A673 (cell line): ENCODE results near the gene HOXD8. TPM values are rescaled to one million over a fixed set of nuclear protein-coding genes. Genes with fewer than 3 reads are reported as not detected.

Experiments
- BruUV-seq: library from RNA; stranded (reverse); fragments of 400-500 nt; replicated peaks from 2 replicates; lab custom pipeline; 2021; lab: Mats Ljungman, UMichigan
- CTCF ChIA-PET: fragments of 300-600 bp; sonication (Branson Sonifier 250); formaldehyde crosslinking; loops from one replicate; lab custom pipeline; 2022; ENCODE audit warnings: antibody characterized with exemption; lab: Charles Lee
- POLR2A ChIA-PET: fragments of 300-600 bp; sonication (Branson Sonifier 250); formaldehyde crosslinking; loops from one replicate; lab custom pipeline; 2022; ENCODE audit warnings: antibody characterized with exemption; ENCODE audit not compliant: low non-redundant PET; lab: Charles Lee
- DNase-seq: peaks from one replicate; pipeline ENCODE4 v3.0.0-alpha.2; 2015; ENCODE audit warnings: low spot score
- H3K27ac ChIP-seq: fragments of 200-600 bp; sonication (generic); 2 replicates; pipeline ENCODE4 v1.5.1; 2016; ENCODE audit warnings: mixed run types, low read depth, mild to moderate bottlenecking, mixed read lengths, antibody characterized with exemption, low read length; ENCODE audit not compliant: poor library complexity, severe bottlenecking
- H3K27me3 ChIP-seq: fragments of 200-600 bp; sonication (generic); replicated peaks from 2 replicates; pipeline ENCODE4 v1.6.1; 2017; ENCODE audit warnings: mixed run types, low read depth, mild to moderate bottlenecking, mixed read lengths, antibody characterized with exemption, low read length; ENCODE audit not compliant: insufficient read depth, poor library complexity
- H3K36me3 ChIP-seq: fragments of 200-600 bp; sonication (generic); 2 replicates; pipeline ENCODE4 v1.6.1; 2016; ENCODE audit warnings: mixed run types, mild to moderate bottlenecking, mixed read lengths, antibody characterized with exemption, low read length; ENCODE audit not compliant: insufficient read depth, poor library complexity, severe bottlenecking
- H3K4me1 ChIP-seq: fragments of 200-600 bp; sonication (generic); 2 replicates; pipeline ENCODE4 v1.6.1; 2017; ENCODE audit warnings: mixed run types, mild to moderate bottlenecking, mixed read lengths, antibody characterized with exemption, low read length; ENCODE audit not compliant: insufficient read depth, poor library complexity, severe bottlenecking
- H3K4me3 ChIP-seq: fragments of 200-600 bp; sonication (generic); 2 replicates; pipeline ENCODE4 v1.5.1; 2016; ENCODE audit warnings: low read depth, mixed run types, mild to moderate bottlenecking, mixed read lengths, low read length; ENCODE audit not compliant: poor library complexity, severe bottlenecking
- H3K9me3 ChIP-seq: fragments of 200-600 bp; sonication (generic); 2 replicates; pipeline ENCODE4 v1.6.1; 2016; ENCODE audit warnings: mixed run types, low read depth, mild to moderate bottlenecking, mixed read lengths, antibody characterized with exemption, low read length; ENCODE audit not compliant: poor library complexity, severe bottlenecking
- EZH2 ChIP-seq: fragments of 200-600 bp; sonication (generic); IDR thresholded peaks from 2 replicates; pipeline ENCODE4 v1.6.1; 2017; ENCODE audit warnings: borderline replicate concordance, low read depth, mild to moderate bottlenecking, mixed read lengths, antibody characterized with exemption, low read length; ENCODE audit not compliant: poor library complexity, severe bottlenecking
- intact Hi-C: fragments of 100-400 bp; cut with micrococcal nuclease; formaldehyde crosslinking; loops from one replicate; pipeline ENCODE4 v1.10.0; 2022; ENCODE audit not compliant: unreplicated experiment
- total RNA-seq: library from RNA; stranded (reverse); gene quantifications from 2 replicates; pipeline ENCODE4 v1.2.3, GENCODE V29; 2021
- TF ChIP-seq, protein P1 (sequence below): fragments of 300-800, 200-600 bp; sonication (generic); conservative IDR thresholded peaks from 2 replicates; pipeline ENCODE4 v1.5.1; 2017; ENCODE audit warnings: low read depth, mild to moderate bottlenecking, antibody characterized with exemption, low read length, moderate library complexity, mixed read lengths

The HOXD8 gene
- total RNA-seq, 1 experiment from 2014 or later, result 56.8 TPM

DNA sequence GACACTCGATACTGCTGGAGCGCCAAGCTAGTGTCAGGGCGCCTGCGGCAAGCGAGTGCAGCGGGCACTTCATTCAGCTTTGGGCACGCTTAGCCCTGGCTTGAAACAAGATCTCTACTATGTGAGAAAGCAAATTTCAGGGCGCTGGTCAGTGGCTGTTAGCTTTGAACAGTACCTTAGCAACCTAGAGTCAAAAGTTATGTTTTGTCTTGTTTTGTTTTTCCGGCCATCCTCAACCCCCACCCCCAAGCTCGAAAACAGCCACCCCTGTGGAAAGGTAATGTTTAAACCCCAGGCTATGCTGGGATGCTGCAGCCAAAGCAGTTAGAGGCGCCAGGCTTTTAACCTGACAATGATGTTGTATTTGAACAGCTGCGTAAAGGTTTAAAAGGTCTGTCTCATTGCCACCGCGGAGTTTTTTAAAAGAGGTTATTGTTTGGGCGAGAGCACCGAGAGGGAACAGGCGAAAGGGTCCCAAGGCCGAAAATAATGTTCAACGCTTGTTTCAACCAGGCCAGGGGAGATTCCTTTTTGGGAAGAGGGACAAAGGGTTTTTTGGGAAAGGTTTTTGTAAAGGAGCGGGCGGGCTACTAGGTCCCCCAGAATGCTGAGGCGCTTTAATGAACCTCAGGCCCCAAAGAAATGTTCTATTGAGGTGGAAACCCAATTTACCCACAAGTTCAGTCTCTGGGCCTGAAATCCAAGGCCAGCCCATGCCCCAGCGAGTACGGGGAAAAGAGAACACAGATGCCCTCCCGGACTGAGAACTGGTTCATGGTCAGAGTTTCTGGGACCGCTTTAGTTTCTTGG is 15.2 kb upstream of the HOXD8 start:
- ChIA-PET POLR2A (no interaction called here), CTCF (interaction anchor here (1.4 kb wide), 2 partner anchors 13 to 538 kb away, joined by 3 read pairs; no protein-coding TSS in a partner anchor)
- intact Hi-C loops, result no loop called here
- Histone ChIP-seq H3K9me3 (no peaks in the 10 kb centered on the region), H3K27me3 (no peaks in the 10 kb centered on the region), H3K27ac (peak overlapping the region; percentile 88), H3K4me1 (peaks cover 22% of the 10 kb centered on the region), H3K36me3 (peaks cover 85% of the 10 kb centered on the region), H3K4me3 (peak overlapping the region; percentile 73)
- TF ChIP-seq, protein P1, sequence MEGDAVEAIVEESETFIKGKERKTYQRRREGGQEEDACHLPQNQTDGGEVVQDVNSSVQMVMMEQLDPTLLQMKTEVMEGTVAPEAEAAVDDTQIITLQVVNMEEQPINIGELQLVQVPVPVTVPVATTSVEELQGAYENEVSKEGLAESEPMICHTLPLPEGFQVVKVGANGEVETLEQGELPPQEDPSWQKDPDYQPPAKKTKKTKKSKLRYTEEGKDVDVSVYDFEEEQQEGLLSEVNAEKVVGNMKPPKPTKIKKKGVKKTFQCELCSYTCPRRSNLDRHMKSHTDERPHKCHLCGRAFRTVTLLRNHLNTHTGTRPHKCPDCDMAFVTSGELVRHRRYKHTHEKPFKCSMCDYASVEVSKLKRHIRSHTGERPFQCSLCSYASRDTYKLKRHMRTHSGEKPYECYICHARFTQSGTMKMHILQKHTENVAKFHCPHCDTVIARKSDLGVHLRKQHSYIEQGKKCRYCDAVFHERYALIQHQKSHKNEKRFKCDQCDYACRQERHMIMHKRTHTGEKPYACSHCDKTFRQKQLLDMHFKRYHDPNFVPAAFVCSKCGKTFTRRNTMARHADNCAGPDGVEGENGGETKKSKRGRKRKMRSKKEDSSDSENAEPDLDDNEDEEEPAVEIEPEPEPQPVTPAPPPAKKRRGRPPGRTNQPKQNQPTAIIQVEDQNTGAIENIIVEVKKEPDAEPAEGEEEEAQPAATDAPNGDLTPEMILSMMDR, result no peak
- no peak for TF ChIP-seq EZH2
- BruUV-seq, result no TSS peak
- DNase-seq, result peak; percentile 34

GRCh38 chr2:176114930-176115625 is 14.4 kb upstream of the HOXD8 start:
- H3K9me3 ChIP-seq, result no peaks in the 10 kb centered on the region
- H3K27ac ChIP-seq, result peak overlapping the region; percentile 88
- intact Hi-C loops, result no loop called here
- H3K36me3 ChIP-seq, result peaks cover 85% of the 10 kb centered on the region
- POLR2A ChIA-PET, result no interaction called here
- no TSS peak for BruUV-seq
- no peaks in the 10 kb centered on the region for H3K27me3 ChIP-seq
- peaks cover 29% of the 10 kb centered on the region for H3K4me1 ChIP-seq
- CTCF ChIA-PET, result interaction anchor here (1.4 kb wide), 2 partner anchors 12 to 537 kb away, joined by 3 read pairs; no protein-coding TSS in a partner anchor
- peak overlapping the region; percentile 73 for H3K4me3 ChIP-seq
- no peak for TF ChIP-seq EZH2
- TF ChIP-seq, protein P1, result no peak
- DNase-seq, result no peak

- TSS peak; percentile 39 for BruUV-seq
- H3K27ac ChIP-seq, result peak within 1 kb of the TSS; percentile 88
- POLR2A ChIA-PET, result no interaction called here
- peak within 1 kb of the TSS; percentile 73 for H3K4me3 ChIP-seq
- no peaks in the 10 kb centered on the region for H3K27me3 ChIP-seq
- peaks cover 85% of the 10 kb centered on the region for H3K36me3 ChIP-seq
- TF ChIP-seq, protein P1, result peak; percentile 53
- no peak for TF ChIP-seq EZH2
- CTCF ChIA-PET, result no interaction called here
- intact Hi-C loops, result no loop called here
- peaks cover 37% of the 10 kb centered on the region for H3K4me1 ChIP-seq
- no peaks in the 10 kb centered on the region for H3K9me3 ChIP-seq
- peak; percentile 89 for DNase-seq
Observed at GRCh38 chr2:176115883-176116813, 13.4 kb upstream of the HOXD8 start, which contains the start of gene HOXD10. TSS of gene HOXD10 (plus strand) at chr2:176116778. CDS start at chr2:176116834, 56 bp downstream.
